Type B pancreatic cell (in vitro differentiated cells): Measurements from ENCODE around the gene KLF13. TPM values are rescaled to one million over a fixed set of nuclear protein-coding genes. Genes with fewer than 3 reads are reported as not detected.

Source experiments
- DNase-seq: peaks from one replicate; pipeline ENCODE4 v3.0.0; 2021; ENCODE audit warnings: mixed read lengths; ENCODE audit not compliant: unreplicated experiment; ENCODE audit errors: extremely low spot score
- H3K27ac Mint-ChIP-seq: 2 replicates; pipeline ENCODE4 v1.8.0; 2021; ENCODE audit warnings: mild to moderate bottlenecking, mixed read lengths
- H3K27me3 Mint-ChIP-seq: 2 replicates; pipeline ENCODE4 v1.8.0; 2021; ENCODE audit warnings: mixed read lengths
- H3K36me3 Mint-ChIP-seq: 2 replicates; pipeline ENCODE4 v1.8.0; 2021; ENCODE audit warnings: mixed read lengths
- H3K4me1 Mint-ChIP-seq: one replicate; pipeline ENCODE4 v1.8.0; 2021; ENCODE audit warnings: mixed read lengths; ENCODE audit not compliant: unreplicated experiment
- H3K4me3 Mint-ChIP-seq: 2 replicates; pipeline ENCODE4 v1.8.0; 2021; ENCODE audit warnings: mild to moderate bottlenecking, mixed read lengths
- H3K9me3 Mint-ChIP-seq: 2 replicates; pipeline ENCODE4 v1.8.0; 2021; ENCODE audit warnings: mixed read lengths
- total RNA-seq: library from RNA; stranded (reverse); gene quantifications from 2 replicates; pipeline ENCODE4 v1.2.1, GENCODE V29; 2021; ENCODE audit warnings: low replicate concordance
- TF ChIP-seq, protein P1 (sequence below): fragments of 200-600 bp; sonication (generic); conservative IDR thresholded peaks from 2 replicates; pipeline ENCODE4 v1.5.0; 2021; ENCODE audit warnings: antibody characterized with exemption, mild to moderate bottlenecking

KLF13 gene
- total RNA-seq, 1 donor from 2014 or later = 38.6 TPM

DNA sequence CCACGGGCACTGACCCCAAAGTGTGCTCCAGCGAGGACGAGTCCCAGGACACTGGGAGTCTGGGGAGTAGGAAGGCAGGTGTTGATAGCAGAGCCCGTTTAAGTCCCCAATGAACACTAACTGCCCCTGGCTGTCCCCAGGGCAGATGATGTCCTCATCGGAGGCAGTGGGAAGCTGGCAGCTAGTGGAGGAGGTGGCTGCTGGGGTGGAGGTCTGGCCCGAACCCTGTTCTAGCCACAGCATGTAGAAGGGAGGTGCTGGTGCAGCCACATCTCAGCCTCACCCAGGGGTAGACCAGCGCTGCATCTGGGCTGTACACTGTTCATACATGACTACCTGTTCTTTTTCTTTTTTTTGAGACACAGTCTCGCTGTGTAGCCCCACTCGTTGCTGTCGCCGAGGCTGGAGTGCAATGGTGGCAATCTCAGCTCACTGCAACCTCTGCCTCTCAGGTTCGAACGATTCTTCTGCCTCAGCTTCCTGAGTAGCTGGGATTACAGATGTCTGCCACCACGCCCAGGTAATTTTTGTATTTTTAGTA lies 51.8 kb downstream of the KLF13 start:
- no peaks in the 10 kb centered on the region for H3K9me3 Mint-ChIP-seq
- H3K36me3 Mint-ChIP-seq = peaks cover 9% of the 10 kb centered on the region
- no peaks in the 10 kb centered on the region for H3K27me3 Mint-ChIP-seq
- peaks cover 8% of the 10 kb centered on the region for H3K4me1 Mint-ChIP-seq
- no peak for DNase-seq
- TF ChIP-seq, protein P1, sequence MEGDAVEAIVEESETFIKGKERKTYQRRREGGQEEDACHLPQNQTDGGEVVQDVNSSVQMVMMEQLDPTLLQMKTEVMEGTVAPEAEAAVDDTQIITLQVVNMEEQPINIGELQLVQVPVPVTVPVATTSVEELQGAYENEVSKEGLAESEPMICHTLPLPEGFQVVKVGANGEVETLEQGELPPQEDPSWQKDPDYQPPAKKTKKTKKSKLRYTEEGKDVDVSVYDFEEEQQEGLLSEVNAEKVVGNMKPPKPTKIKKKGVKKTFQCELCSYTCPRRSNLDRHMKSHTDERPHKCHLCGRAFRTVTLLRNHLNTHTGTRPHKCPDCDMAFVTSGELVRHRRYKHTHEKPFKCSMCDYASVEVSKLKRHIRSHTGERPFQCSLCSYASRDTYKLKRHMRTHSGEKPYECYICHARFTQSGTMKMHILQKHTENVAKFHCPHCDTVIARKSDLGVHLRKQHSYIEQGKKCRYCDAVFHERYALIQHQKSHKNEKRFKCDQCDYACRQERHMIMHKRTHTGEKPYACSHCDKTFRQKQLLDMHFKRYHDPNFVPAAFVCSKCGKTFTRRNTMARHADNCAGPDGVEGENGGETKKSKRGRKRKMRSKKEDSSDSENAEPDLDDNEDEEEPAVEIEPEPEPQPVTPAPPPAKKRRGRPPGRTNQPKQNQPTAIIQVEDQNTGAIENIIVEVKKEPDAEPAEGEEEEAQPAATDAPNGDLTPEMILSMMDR = no peak
- H3K27ac Mint-ChIP-seq = no peak overlapping the region
- no peak overlapping the region for H3K4me3 Mint-ChIP-seq

DNA sequence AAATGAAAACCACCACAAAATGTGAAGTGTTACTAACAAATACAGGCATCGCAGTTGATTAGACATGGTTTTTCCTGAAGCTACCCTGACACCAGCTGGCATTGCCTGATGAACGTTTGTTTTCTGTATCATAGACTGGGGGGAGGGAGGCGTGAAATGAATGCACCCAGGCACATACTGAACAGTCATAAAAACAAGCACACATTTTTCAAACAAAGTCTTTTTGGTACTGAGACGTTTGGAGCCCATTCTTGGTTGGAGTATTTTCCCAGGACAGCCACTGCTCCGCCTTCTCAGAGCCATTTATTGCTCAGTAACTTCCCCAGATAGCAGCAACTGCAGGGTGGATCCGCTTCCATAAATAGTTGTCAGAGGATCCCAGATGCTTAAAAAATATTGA lies 52.4 kb downstream of the KLF13 start:
- H3K27ac Mint-ChIP-seq = no peak overlapping the region

DNA sequence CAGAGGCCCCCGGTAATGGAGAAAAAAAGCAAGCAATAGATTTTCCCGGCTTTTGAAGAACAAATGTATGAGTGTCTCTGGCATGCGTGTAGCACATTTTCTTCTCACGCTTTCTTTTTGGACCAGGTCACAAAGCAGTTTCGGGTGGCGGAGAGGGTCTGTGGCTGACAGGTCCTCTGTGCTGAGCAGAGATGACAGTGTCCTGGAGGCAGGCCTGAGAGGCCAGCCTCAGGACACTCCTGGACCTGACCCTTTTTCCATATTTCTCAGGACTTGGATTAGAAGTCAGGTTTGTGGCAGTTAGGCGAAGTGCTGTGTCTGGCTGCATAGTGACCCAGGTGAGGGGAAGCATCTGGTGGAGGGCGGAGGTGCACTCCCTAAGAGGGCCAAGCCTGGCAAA lies 52.9 kb downstream of the KLF13 start:
- no peak for DNase-seq
- H3K9me3 Mint-ChIP-seq = no peaks in the 10 kb centered on the region
- peaks cover 9% of the 10 kb centered on the region for H3K36me3 Mint-ChIP-seq
- H3K4me3 Mint-ChIP-seq = no peak overlapping the region
- TF ChIP-seq, protein P1 = no peak
- peaks cover 8% of the 10 kb centered on the region for H3K4me1 Mint-ChIP-seq
- no peak overlapping the region for H3K27ac Mint-ChIP-seq
- H3K27me3 Mint-ChIP-seq = no peaks in the 10 kb centered on the region

More for the DNA sequence above, 52.4 kb downstream of the KLF13 start:
- no peak for DNase-seq
- H3K9me3 Mint-ChIP-seq = no peaks in the 10 kb centered on the region
- H3K36me3 Mint-ChIP-seq = peaks cover 9% of the 10 kb centered on the region
- peaks cover 8% of the 10 kb centered on the region for H3K4me1 Mint-ChIP-seq
- TF ChIP-seq, protein P1 = no peak
- no peak overlapping the region for H3K4me3 Mint-ChIP-seq
- H3K27me3 Mint-ChIP-seq = no peaks in the 10 kb centered on the region

DNA sequence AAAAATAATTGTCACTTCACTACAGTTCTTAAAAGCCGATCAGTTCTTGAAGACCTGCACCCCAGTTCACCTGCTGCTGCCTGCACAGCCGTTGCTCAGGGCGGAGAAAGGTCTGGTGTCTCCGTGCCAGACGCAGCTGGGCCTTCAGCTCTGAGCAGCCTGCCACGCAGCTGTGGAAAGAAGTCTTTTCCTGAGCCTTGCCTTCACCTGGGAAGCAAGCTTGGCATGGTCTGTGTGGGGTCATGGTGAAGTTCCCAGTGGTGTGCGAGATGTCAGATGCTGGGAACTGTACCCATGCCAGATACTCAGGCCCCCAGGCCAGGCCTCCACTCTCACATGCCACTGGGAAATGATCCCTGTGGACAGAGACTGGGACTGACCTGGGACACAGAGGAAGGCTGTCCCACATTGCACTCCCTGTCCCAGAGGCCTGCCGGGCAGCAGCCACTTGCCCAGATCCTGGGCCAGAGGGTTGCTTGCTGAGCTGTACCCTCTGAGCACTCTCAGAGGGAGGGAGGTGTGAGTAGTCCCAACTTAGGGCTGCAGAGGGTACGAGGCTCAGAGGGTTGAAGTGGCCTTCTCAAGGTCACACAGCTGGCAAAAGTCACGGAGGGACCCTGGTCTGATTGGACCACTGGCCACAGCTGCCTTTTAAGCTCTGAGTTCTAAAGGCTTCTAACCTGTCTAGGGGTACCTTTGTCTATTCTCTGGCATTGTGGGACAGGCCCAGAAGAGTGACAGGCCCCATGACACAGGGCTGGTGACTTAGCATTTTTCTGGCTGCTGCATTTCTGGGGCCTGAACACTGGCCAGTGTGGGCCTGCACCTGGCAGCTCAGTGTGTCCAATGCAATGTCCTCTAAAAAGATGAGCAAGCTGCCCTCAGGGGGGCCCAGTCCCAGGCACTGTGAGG lies 55.4 kb downstream of the KLF13 start:
- DNase-seq = no peak
- TF ChIP-seq, protein P1 = no peak
- Mint-ChIP-seq H3K27me3 (no peaks in the 10 kb centered on the region), H3K4me3 (no peak overlapping the region), H3K36me3 (peaks cover 9% of the 10 kb centered on the region), H3K4me1 (peaks cover 8% of the 10 kb centered on the region), H3K9me3 (no peaks in the 10 kb centered on the region), H3K27ac (peak overlapping the region; percentile 64)

DNA sequence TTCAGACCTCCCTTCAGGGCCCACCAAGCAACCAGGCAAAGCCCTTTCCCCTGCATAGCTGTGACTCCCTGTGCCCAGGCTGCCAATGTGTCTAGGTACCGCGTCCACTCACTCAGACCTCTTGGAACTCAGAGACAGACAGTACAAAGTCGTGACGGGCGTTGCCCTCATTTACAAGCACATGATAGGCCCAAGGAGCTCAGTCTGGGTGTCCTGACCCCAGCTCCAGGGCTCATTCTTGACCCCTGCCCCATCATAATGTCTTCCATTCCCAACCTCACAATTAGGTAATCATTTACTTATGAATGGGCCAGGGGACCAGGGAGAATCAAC lies 56.0 kb downstream of the KLF13 start:
- Mint-ChIP-seq H3K36me3 (peaks cover 9% of the 10 kb centered on the region), H3K9me3 (no peaks in the 10 kb centered on the region), H3K27ac (peak overlapping the region; percentile 64)

More for the DNA sequence above, 56.0 kb downstream of the KLF13 start:
- Mint-ChIP-seq H3K4me3 (no peak overlapping the region), H3K27me3 (no peaks in the 10 kb centered on the region), H3K4me1 (peaks cover 8% of the 10 kb centered on the region)
- no peak for DNase-seq
- TF ChIP-seq, protein P1 = no peak
